DMS153 treated with DMSO at 0.1 percent for 48 hours (cell line): ENCODE results near the gene TADA2B.

ENCODE experiments used
- DNase-seq: peaks from one replicate; lab custom pipeline; 2025; ENCODE audit not compliant: unreplicated experiment; lab: John Stamatoyannopoulos, UW

TADA2B gene

DNA sequence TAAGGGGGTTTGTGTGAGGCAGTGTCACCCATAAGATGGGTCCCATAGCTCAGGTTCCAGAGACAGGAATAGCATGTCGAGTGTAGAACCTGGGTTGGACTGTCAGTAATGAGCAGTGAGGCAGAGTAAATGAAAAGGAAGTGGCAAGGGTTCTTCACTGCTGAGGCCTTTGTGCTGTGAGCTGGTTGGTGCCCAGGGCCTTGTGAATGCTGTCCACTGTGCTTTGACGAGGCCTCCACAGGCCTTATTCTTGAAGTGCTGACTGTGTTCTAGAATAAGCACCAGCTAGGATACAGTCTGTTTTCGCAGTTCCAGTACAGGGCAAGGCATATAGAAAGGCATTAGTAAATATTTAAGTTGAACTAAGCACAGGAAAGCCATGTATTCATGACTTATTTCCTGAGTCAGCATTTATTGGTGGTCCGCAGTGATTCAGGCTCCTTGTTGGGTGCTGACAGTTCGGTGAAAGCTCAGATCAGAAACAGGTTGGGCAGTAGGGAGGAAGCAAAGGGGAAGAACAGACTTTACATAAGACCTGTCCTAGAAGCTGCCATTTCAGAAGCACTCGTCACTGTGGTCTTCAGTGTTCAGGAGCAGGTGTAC is 25.6 kb upstream of the TADA2B start:
- no peak for DNase-seq

DNA sequence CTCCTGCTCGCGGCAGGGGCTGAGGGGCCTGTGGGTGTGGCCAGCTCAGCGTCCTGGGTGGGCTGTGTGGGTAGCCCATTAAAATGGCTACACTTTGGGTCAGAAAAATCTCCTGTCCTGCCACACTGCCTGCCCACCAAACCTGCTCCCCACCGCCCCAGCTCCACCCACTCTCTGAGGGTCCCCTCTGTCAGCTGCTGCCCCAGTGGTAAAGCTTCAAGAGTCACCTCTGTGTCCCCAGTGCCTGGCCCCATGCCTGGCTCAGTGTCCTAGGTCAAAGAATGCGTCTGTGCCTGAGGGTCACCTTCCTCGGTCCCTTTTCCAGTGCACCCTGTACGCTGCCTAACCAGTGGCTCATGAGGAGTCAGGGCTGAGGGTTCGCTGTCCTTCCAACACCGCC is 24.9 kb upstream of the TADA2B start:
- no peak for DNase-seq

DNA sequence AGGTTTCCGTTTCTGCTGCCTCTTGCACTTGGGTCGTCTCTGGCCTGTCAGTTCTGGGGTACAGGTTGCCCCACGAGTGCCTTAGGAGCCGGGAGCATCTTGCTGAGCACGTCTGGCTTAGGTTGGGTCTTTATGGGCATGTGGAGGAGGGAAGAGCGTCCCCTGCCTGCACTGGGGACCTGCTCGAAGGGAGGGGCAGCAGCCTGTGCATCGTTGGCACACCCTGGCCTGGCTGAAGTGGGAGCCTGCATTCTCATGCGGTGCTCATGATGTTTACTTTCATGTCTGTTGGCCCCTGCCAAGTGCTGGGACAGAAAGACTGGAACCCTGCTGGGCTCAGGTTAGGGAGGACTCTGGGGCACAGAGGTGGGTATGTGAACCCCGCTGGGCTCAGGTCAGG is 23.8 kb upstream of the TADA2B start:
- DNase-seq = no peak

DNA sequence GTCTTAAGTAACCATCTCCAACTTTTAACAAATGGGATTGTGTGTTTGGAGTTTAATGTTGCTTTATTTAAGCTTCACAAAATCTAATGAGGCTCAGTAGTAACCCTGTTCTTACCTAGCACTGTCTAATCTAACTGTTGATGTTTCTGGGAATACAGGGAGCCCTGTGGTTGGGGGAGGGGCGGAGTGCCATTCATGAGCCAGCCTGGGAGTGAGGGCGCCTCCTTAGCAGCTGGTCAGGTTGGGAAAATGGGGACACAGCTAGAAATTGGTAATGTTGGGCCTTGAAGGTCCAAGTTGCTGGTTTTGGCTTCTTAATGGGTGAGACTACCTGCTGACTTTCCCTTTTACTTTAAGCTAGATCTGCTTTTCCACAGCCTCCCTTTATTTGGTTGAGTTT is 22.9 kb upstream of the TADA2B start:
- no peak for DNase-seq

DNA sequence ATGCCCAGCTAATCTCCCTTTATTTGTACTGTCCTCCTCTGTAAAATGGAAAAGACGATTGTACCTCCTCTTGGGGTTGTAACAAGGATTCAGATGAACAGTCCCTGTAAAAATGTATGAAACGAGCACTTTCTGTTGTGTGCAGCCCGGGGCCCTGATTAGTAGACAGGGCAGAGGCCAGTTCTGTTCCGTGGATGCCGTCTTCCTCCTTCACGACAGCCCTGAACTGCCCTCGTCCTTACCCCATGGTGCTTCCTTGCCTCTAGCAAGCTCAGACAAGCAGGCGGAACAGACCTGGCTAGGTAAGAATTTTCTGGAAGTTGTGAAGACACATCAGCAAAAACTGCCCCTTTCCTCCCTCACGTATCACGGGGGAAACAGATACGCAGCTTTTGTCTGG is 22.3 kb upstream of the TADA2B start:
- DNase-seq = no peak

DNA sequence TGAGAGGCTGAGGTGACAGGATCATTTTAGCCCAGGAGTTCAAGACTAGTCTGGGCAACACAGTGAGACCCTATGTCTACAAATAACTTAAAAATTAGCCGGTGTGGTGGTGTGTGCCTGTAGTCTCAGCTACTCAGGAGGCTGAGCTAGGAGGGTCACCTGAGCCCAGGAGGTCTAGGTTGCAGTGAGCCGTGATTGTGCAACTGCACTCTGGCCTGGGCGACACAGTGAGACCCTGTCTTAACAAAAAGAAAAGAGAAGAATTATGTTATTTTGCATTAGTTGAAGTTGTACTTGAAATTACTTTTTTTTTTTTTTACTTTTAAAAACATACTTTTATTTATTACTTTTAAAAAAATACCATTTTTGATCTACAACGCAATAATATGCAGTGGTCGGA is 21.8 kb upstream of the TADA2B start:
- DNase-seq = no peak

DNA sequence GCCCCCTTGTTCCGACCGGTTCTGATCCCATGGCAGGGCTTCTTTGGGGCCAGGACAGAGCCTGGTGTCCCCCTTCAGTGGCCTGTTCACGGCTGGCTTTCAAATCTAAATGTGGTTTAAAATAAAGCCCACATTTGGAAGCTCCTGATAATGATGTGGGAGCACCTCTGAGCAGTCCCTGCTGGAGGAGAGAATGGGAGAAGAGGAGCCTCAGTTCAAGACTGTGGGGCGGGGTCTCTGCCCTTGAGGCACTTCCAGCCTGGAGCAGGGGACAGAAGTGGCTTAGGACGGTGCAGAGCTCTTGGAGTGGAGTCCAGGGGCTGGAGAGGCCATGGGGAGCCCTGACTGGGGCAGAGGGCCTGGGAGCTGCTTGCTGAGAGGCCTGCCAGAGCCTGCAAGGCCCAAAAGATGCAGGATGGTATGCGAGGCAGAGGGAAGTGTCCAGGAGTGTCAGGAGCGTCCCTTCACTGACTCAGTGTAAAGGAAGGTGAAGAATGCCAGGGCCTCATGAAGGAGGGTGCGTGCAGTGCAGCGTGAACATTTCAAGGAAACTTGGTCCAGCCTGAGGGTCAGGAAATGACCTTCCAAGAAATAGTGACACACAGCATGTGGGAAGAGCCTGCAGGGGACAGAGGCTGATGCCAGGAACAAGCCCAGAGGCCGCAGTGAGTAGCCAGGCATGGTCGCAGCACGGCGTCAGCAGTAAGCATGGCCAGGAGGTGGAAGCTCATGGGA is 21.1 kb upstream of the TADA2B start:
- no peak for DNase-seq

DNA sequence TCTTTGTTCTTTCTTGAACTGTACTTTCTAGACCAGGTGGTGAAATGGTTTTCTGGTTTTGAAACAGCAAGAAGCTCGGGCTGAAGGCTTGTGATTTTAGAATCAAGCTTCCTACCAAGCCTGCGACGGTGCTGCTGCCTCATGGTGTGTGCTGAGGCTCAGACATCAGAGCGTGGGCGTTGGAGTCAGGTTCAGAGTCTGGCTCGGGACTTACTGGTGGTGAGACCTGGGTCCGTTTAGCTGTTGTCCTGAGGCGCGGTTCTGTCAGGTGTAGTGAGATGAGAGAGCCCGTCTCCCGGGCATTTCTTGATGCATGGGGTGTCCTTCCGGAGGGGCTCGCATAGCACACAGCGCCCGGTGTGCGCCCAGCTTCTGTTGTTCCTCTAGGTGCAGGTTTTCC is 19.7 kb upstream of the TADA2B start:
- DNase-seq = no peak

DNA sequence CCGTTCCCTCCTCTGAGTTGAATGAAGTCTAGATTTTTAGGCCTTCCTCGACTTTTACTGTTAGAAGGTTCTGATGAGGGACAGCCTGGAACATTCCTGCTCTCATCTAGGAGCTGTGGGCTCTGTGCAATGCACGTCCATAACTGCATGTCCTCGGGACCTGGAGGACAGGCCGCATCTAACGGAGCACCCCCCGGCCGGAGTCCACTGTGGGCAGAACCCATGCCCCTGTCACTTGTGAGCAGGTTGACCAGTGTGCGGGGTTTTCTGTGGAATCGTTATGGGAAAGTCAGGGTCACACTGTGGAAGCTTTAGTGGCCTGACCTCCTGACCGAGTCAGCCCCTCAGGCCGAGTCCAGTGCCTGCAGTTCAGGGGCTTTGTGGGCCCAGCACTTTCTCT is 19.3 kb upstream of the TADA2B start:
- DNase-seq = no peak

DNA sequence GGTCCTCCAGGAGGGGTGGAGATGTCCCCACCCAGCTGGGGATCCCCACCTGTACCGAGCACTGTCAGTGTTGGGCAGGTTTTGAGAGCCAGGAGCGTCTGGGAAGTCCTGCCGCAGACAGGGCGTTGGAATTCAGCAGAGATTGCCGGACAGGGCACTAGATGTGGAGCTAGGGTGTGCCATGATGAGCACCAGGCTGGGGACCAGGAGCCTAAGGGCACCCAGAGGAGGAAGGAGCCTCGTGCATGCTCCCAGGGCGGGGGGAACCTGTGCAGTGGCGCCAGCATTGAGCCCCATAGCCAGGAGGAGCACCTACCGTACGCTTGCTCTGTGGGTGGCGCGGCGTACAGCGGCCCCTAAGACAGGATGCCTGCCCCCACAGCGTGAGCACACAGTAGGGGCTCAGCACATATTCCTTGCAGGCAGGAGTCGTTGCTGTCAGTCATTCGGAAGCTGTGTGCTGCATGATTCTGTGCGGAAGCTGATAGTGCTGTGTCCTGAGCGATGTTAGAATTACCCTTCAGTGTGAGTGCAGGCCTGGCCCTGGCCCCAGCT is 18.8 kb upstream of the TADA2B start:
- no peak for DNase-seq

DNA sequence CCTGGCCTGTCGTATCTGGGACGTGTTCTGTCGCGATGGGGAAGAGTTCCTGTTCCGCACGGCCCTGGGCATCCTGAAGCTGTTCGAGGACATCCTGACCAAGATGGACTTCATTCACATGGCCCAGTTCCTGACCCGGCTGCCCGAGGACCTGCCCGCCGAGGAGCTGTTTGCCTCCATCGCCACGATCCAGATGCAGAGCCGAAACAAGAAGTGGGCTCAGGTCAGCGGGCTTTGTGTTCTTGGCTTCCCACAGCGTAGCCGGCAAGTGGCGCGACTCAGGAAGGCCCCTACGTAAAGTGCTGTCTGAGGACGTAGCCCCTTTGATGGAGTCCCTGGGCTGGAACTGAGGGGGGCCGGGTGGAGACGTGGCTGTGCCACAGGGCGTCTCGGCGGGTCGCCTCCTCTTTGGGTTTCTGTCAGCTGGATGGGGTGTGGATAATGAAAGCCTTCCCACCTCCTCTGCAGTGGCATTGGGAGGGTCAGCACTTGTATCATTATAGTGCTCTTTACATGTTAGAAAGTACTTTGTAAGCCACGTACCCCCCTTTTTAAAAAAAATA is 18.1 kb upstream of the TADA2B start:
- no peak for DNase-seq

DNA sequence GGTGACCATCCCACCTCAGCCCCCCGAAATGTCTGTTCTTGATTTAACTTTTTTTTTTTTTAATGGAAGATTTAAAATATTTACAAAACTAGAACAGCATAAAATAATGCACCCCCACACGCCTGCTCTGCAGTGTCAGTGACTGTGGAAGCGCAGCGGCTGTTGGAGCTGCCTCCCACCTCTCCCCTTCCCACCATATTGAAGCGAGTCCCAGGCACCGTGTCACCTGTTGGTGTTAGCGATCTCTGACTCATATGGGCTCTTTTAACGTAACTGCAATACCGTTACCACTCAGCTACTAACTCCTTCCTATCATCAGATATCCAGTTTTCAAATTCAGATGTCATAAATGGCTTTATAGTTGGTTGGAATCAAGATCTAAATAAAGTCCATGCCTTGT is 17.1 kb upstream of the TADA2B start:
- no peak for DNase-seq

DNA sequence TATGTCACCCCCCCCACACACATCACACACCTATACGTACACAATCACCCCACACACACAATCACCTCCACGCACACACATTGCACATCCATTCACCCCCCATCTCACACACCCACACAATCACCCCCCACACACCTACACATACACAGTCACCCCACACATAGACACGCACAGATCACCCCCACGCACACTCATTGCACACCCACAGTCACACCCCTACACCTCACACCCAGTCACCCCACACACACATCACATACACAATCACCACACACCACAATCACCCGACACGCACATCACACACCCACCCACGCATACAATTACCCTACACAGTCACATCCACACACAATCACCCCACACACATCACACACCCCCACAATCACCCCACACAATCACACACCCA is 15.9 kb upstream of the TADA2B start:
- no peak for DNase-seq

DNA sequence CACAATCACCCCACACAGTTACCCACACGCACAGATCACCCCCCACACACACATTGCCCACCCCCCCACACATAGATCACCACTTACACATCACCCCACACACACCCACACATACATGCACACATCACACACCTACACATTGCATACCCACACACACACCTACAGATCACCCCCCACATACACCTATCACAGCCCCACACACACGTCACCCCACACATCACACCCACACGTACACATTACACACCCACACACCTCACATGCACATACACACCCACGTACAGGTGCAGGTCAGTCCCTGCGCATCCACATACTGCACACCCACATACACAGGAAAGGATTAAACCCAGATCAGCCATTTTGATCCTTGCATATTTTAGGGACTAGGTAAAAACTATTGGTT is 15.3 kb upstream of the TADA2B start:
- no peak for DNase-seq

DNA sequence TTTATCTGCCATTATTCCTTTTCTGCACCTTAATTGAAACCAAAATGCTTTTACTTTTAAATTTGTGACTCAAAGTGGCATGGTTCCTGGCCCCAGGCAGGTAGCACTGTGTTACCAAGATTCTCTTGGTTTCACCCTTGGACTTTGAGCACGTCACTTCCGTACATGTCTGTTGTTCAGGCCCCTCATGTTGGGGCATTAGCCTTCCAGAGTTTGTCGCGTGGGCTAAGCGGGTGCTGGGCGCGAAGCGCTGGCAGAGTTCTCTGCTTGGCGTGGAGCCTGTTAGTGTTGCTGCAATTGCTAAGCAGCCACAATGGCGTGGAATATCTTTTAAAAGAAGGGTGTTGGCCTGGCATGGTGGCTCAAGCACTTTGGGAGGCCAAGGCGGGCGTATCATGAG is 14.0 kb upstream of the TADA2B start:
- no peak for DNase-seq

DNA sequence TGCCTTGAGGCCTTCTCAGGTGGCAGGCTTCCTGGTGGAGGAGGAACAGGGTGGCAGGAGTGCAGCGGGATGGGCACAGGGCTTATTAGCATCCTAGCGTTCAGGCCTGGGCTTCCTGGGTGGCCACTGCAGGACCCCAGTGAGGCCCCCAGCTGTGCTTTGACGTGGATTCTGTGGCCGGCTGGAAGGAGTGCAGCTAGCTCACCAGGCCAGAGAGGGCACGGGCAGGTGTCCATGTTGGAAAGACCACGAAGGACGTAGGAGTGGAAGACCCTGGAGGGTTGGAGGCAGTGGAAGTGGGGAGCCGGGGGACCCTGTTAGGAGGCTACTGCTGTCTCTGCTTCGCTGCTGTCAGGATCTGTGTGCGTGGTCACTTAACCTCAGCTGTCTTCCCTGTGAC is 13.3 kb upstream of the TADA2B start:
- no peak for DNase-seq

DNA sequence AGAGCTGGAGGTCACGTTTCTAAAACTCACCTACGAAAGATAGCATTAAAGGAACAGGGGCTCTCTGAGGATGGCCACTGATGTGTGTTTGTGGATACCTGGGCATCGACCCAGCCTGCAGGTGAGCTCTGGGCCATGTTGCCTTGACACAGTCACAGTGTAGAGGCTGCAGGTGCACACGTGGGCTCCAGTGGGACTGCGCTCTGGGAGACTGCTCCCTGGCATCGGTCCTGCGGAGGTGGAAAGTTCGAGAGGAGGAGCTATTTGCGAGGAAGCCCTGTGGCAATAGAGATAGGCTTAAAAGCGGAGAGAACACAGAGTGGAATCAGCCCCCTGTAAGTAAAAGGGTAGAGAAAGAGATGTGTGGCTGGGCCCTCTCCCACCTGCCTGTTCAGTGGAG is 12.3 kb upstream of the TADA2B start:
- no peak for DNase-seq

DNA sequence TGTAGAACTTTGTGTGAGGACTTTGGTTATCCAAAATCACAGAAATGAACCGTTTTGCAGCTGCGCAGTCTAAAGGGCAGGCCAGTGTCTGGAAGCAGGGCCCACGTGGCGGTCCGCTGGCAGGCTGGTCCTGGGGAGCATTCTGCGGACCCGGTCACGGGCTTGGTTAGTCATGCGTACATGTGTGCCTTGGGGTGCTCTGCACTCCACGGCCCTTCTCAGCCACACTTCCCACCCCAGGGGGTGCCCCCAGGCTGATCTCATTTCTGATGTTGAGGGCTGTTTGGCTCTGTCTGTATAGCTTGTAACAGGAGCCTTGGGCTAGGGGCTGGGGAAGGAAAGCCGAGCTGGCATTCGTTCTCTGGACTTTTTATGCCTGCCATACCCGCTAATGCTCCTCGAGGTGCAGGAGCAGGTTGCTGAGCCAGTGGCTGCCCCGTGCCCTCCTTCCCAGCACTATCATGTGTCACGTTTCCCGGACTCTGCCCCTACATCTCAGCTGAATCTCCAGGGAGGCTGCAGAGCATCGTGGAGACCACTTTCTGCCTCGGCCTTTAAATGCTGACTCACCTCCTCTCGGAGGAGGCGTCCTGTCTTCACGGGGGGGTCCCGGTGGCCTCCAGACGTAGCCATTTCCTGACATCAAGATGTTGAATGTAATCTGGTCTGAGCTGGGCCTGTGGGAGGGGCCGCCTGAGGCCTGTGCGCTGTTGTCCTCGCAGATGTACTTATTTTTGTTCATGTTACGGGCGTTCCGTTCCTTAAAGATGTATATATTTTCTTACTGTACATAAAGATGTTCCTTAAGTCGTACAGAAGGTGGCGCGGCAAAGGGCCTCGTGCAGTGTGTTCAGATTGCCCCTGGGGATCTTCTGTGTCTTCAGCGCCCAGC is 11.4 kb upstream of the TADA2B start:
- no peak for DNase-seq

DNA sequence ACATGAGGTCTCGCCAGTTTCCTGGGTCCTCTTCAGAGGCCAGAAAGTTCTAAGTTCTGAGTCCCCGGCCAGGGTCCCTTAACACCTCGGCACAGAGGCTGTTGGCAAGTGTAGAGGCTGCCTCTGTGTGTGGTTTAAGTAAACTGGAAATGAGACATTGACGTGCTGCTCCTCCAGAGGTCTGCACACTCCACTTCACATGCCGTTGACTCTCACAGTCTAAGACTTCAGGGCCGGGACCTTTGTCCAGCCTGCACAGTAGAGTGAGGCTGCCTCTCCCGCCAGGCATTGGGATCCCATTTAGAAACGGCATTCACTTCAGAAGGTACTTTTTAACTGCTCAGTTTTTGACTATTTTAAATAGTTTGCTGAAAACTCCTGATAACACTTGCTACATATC is 10.6 kb upstream of the TADA2B start:
- no peak for DNase-seq

DNA sequence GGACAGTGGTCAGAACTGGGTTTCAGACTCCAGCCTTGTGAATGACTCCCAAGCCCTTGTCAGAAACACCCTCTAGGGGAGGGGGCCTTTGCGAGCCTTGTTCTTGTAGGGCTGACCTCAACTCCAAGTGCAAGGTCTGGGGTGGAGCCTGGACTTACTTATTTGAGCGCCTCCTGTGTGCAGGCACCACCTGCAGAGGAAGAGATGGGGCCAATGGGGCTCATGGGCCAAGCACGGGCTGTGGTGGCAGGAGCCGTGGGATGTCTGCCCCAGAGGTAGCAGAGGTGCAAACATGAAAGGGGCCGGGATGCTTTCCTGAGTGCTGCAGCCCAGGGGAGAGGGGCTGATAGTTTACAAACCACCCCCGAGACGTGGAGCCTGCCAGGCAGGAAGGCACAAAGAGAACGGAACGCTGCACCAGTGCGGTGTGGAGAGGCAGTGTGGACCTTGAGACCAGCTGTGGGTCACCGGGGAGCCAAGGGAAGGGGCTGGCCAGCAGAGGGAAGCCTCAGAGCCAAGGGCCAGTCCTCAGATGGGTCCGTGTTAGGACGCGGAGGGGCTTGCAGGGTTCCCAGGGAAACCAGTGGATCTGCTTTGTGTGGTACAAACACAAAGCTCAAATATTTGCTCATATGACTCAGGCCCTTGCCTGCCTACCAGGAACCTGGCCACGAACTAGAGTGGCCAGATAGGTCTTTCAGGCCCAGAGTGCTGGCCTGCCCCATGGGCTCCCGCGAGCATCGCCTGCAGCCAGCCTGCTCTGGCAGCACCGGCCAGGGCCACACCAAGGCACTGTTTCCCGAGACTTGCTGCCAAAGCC is 8.7 kb upstream of the TADA2B start:
- no peak for DNase-seq

DNA sequence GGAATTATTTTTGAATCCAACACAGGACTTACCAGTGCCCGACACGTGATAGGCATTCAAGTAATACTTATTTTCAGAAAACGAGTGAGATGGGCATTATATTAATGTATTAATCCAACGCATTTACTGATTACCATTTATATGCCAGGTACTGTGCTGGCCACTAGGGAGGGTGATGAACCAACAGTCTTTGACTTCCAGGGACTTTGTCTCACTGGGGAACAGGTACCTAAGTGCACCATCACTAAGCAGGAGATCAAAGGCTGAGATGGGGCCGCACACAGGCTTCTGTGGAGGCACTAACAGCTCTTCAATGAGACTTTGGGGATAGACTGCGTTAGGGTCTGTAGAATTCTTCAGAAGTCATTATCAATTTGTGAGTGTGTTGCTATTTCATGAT is 5.7 kb upstream of the TADA2B start:
- no peak for DNase-seq
